Uterus (tissue), 4 donors: ENCODE results near the gene IRAK1. TPM values are rescaled to one million over a fixed set of nuclear protein-coding genes. Genes with fewer than 3 reads are reported as not detected.

Experiments
- DNase-seq, 2 donors: peaks; one replicate each; pipeline ENCODE4 v3.0.0-alpha.2; 2019 to 2020
- H3K27ac ChIP-seq, 2 donors: fragments of 200-600 bp; sonication (generic); 1 replicate in 1 of 2; 2 replicates in 1 of 2; pipeline ENCODE4 v1.5.1; 2016 to 2018
- H3K27me3 ChIP-seq, 2 donors: fragments of 200-600 bp; sonication (generic); one replicate each; pipeline ENCODE4 v1.5.1; 2018 to 2019; ENCODE audit warnings: control low read depth in 1 of 2
- H3K36me3 ChIP-seq, 2 donors: fragments of 200-600 bp; sonication (generic); one replicate each; pipeline ENCODE4 v1.5.1; 2019; ENCODE audit warnings: control low read depth in 1 of 2
- H3K4me1 ChIP-seq, 2 donors: fragments of 200-600 bp; sonication (generic); one replicate each; pipeline ENCODE4 v1.5.1; 2018 to 2019; ENCODE audit warnings: control low read depth in 1 of 2
- H3K4me3 ChIP-seq, 2 donors: fragments of 200-600 bp; sonication (generic); 1 replicate in 1 of 2; 2 replicates in 1 of 2; pipeline ENCODE4 v1.5.1; 2018 to 2019; ENCODE audit warnings: mild to moderate bottlenecking in 1 of 2
- H3K9me3 ChIP-seq, 2 donors: fragments of 200-600 bp; sonication (generic); one replicate each; pipeline ENCODE4 v1.5.1; 2019; ENCODE audit warnings: control low read depth in 1 of 2
- CTCF ChIP-seq, 4 experiments: fragments of 200-600 bp in 2 of 4; fragments of 450-650 bp in 2 of 4; sonication (generic) in 2 of 4; IDR thresholded peaks; one replicate each; pipeline ENCODE4 v1.5.1; 2016 to 2019; ENCODE audit warnings: antibody characterized with exemption in 4 of 4, mild to moderate bottlenecking in 2 of 4, moderate library complexity in 1 of 4
- POLR2A ChIP-seq, 2 donors: fragments of 450-650 bp; IDR thresholded peaks; one replicate each; pipeline ENCODE4 v1.6.1; 2016; ENCODE audit warnings: antibody characterized with exemption in 2 of 2, mild to moderate bottlenecking in 1 of 2, moderate library complexity in 1 of 2
- intact Hi-C: fragments of 100-400 bp; cut with DNase I; formaldehyde crosslinking; loops from one replicate; pipeline ENCODE4 v1.15.1; 2023; ENCODE audit warnings: low total_unique reads
- total RNA-seq, 4 donors: library from RNA; depleted of rRNA in 3 of 4; stranded (reverse); fragments of >200 nt in 3 of 4; gene quantifications; one replicate each; pipeline versions ENCODE4 v1.1.0 to v1.2.4, GENCODE V29; 2014 to 2023
- donor health status: DM: yes; HTN: yes; CAD: no.

The IRAK1 gene
- total RNA-seq, 4 donors from 2014 or later, result 9.7 to 52.6 (median 35.8) TPM

GRCh38 chrX:154040863-154041262 is 21.2 kb upstream of the IRAK1 start:
- TF ChIP-seq POLR2A (IDR thresholded peaks at IDR 0.05) (no peak), CTCF (IDR thresholded peaks at IDR 0.05) (no peak)
- H3K4me1 ChIP-seq, result no peaks in the 10 kb centered on the region
- intact Hi-C loops, result no loop called here
- H3K9me3 ChIP-seq, result no peaks in the 10 kb centered on the region
- H3K27me3 ChIP-seq, result no peaks in the 10 kb centered on the region
- no peak for DNase-seq
- peak overlapping the region; percentile 41 to 52 for H3K27ac ChIP-seq
- H3K36me3 ChIP-seq, result no peaks in the 10 kb centered on the region
- no peak overlapping the region for H3K4me3 ChIP-seq

- no peak overlapping the region for H3K4me3 ChIP-seq
- no peaks in the 10 kb centered on the region for H3K27me3 ChIP-seq
- no peaks in the 10 kb centered on the region for H3K36me3 ChIP-seq
- TF ChIP-seq CTCF (IDR thresholded peaks at IDR 0.05) (no peak), POLR2A (IDR thresholded peaks at IDR 0.05) (no peak)
- no peaks in the 10 kb centered on the region for H3K4me1 ChIP-seq
- no peaks in the 10 kb centered on the region for H3K9me3 ChIP-seq
- peak overlapping the region; percentile 41 to 52 for H3K27ac ChIP-seq
- DNase-seq, result no peak
- intact Hi-C loops, result no loop called here
Measured at GRCh38 chrX:154040307-154040756, 20.6 kb upstream of the IRAK1 start.

- H3K4me1 ChIP-seq, result no peaks in the 10 kb centered on the region
- intact Hi-C loops, result no loop called here
- H3K4me3 ChIP-seq, result no peak overlapping the region
- H3K27ac ChIP-seq, result peak overlapping the region in 1 of 2 donors; percentile 17
- no peaks in the 10 kb centered on the region for H3K27me3 ChIP-seq
- H3K36me3 ChIP-seq, result no peaks in the 10 kb centered on the region
- DNase-seq, result no peak
- TF ChIP-seq POLR2A (IDR thresholded peaks at IDR 0.05), result no peak
- TF ChIP-seq CTCF (IDR thresholded peaks at IDR 0.05), result no peak
- H3K9me3 ChIP-seq, result no peaks in the 10 kb centered on the region
Measured at GRCh38 chrX:154039577-154039976, 19.9 kb upstream of the IRAK1 start.

GRCh38 chrX:154038656-154039055 is 19.0 kb upstream of the IRAK1 start:
- Histone ChIP-seq H3K9me3 (no peaks in the 10 kb centered on the region), H3K36me3 (no peaks in the 10 kb centered on the region), H3K27me3 (no peaks in the 10 kb centered on the region), H3K4me3 (no peak overlapping the region), H3K4me1 (no peaks in the 10 kb centered on the region), H3K27ac (no peak overlapping the region)
- no peak for TF ChIP-seq CTCF (IDR thresholded peaks at IDR 0.05)
- no peak for TF ChIP-seq POLR2A (IDR thresholded peaks at IDR 0.05)
- no peak for DNase-seq
- intact Hi-C loops, result no loop called here

GRCh38 chrX:154037754-154038153 is 18.1 kb upstream of the IRAK1 start:
- intact Hi-C loops, result no loop called here
- no peak for TF ChIP-seq CTCF (IDR thresholded peaks at IDR 0.05)
- TF ChIP-seq POLR2A (IDR thresholded peaks at IDR 0.05), result no peak
- no peaks in the 10 kb centered on the region for H3K4me1 ChIP-seq

More at GRCh38 chrX:154037754-154038153, 18.1 kb upstream of the IRAK1 start:
- Histone ChIP-seq H3K27me3 (no peaks in the 10 kb centered on the region), H3K9me3 (no peaks in the 10 kb centered on the region), H3K36me3 (no peaks in the 10 kb centered on the region), H3K27ac (no peak overlapping the region), H3K4me3 (no peak overlapping the region)
- DNase-seq, result no peak
